WERI-Rb-1 (cell line): ENCODE results near the gene PPP2R5E.

Experiments used
- DNase-seq: peaks from one replicate; pipeline ENCODE4 v3.0.0-alpha.2; 2020
- H3K27ac ChIP-seq: fragments of 250-450 bp; sonication (Bioruptor Pico); 2 replicates; pipeline ENCODE4 v1.5.1; 2020; ENCODE audit warnings: mild to moderate bottlenecking, moderate library complexity
- H3K27me3 ChIP-seq: fragments of 250-450 bp; sonication (Bioruptor Pico); 2 replicates; pipeline ENCODE4 v1.5.1; 2021; ENCODE audit warnings: mild to moderate bottlenecking, low read depth, moderate library complexity; ENCODE audit not compliant: insufficient read depth, severe bottlenecking
- H3K36me3 ChIP-seq: fragments of 250-450 bp; sonication (Bioruptor Pico); 2 replicates; pipeline ENCODE4 v1.5.1; 2020; ENCODE audit warnings: mild to moderate bottlenecking, moderate library complexity
- H3K4me3 ChIP-seq: 2 replicates; pipeline ENCODE4 v1.5.1; 2011; ENCODE audit warnings: low read depth, mild to moderate bottlenecking, control low read depth, low read length
- H3K9me3 ChIP-seq: fragments of 250-450 bp; sonication (Bioruptor Pico); 2 replicates; pipeline ENCODE4 v1.5.1; 2021; ENCODE audit warnings: mild to moderate bottlenecking, moderate library complexity; ENCODE audit not compliant: severe bottlenecking
- TF ChIP-seq, protein P1 (sequence below): IDR thresholded peaks from 2 replicates; pipeline ENCODE4 v1.5.1; 2011; ENCODE audit warnings: low read depth, mild to moderate bottlenecking, control low read depth, inconsistent platforms, low read length

The PPP2R5E gene

DNA sequence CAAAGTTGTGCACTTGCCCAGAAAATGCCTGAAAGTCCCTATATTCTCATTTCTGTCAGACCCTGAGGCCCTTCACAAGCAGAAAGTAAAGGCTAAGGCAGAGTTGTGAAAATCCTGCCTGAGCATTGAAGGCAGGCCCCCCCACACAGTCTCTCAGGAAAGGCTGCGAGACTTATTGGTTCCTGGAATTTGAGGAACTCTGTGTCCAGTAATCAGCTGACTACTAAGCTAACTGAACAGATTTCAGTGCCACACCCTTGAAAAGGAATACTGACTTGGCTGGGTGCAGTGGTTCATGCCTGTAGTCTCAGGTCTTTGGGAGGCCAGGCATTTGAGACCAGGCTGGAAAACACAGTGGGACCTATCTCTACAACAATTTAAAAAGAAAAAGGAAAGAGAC is 21.1 kb upstream of the PPP2R5E start:
- Histone ChIP-seq H3K9me3 (no peaks in the 10 kb centered on the region), H3K4me3 (no peak overlapping the region), H3K27me3 (no peaks in the 10 kb centered on the region), H3K27ac (no peak overlapping the region), H3K36me3 (no peaks in the 10 kb centered on the region)
- TF ChIP-seq, protein P1, sequence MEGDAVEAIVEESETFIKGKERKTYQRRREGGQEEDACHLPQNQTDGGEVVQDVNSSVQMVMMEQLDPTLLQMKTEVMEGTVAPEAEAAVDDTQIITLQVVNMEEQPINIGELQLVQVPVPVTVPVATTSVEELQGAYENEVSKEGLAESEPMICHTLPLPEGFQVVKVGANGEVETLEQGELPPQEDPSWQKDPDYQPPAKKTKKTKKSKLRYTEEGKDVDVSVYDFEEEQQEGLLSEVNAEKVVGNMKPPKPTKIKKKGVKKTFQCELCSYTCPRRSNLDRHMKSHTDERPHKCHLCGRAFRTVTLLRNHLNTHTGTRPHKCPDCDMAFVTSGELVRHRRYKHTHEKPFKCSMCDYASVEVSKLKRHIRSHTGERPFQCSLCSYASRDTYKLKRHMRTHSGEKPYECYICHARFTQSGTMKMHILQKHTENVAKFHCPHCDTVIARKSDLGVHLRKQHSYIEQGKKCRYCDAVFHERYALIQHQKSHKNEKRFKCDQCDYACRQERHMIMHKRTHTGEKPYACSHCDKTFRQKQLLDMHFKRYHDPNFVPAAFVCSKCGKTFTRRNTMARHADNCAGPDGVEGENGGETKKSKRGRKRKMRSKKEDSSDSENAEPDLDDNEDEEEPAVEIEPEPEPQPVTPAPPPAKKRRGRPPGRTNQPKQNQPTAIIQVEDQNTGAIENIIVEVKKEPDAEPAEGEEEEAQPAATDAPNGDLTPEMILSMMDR, result no peak
- no peak for DNase-seq

DNA sequence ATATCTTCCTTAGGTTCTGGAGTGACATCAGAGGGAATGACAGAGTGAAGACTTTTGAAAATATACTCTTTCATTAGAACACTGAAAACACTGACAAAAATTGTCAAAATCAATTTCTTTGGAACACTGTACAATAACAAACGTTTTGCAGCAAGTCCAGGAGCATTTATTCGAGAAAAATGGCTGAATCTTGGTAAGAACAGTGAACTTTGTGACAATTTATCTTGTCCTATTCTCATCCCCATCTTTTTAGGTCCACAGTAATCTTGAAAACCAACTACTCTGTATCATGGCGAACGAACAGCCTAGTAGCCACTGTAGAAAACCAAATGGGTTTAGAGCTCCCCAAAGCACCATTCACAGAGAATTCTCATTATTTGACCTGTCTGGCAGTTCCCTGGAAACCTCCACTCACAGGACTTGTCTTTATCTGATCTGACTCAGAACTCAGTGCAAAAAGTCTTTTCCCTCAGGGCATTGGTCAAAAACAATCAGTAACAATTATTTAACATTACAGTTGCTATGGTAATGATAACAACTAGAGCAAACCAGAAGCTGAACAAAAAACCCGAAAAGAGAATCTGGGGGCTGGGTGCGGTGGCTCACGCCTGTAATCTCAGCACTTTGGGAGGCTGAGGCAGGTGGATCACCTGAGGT is 20.3 kb upstream of the PPP2R5E start:
- no peak overlapping the region for H3K4me3 ChIP-seq
- no peak for DNase-seq

DNA sequence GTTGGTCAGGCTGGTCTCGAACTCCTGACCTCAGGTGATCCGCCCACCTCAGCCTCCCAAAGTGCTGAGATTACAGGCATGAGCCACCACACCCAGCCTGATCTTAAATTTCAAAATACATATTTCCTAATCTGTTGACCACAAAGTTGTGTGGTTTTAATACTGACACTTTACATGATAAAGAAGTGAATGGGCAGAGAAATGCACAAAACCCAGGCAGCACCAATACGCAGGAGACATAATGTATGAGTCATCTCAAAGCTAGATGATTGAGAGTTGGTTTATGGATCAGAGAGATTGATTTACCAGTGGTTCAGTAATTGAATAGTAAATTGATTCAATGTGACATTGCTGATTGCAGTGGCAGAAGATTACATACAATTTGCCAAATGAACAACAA is 19.2 kb upstream of the PPP2R5E start:
- Histone ChIP-seq H3K27me3 (no peaks in the 10 kb centered on the region), H3K4me3 (no peak overlapping the region), H3K36me3 (no peaks in the 10 kb centered on the region), H3K9me3 (no peaks in the 10 kb centered on the region), H3K27ac (no peak overlapping the region)
- no peak for DNase-seq
- TF ChIP-seq, protein P1, result no peak

More for the DNA sequence above, 20.3 kb upstream of the PPP2R5E start:
- H3K36me3 ChIP-seq, result no peaks in the 10 kb centered on the region
- no peaks in the 10 kb centered on the region for H3K27me3 ChIP-seq
- H3K27ac ChIP-seq, result no peak overlapping the region
- no peaks in the 10 kb centered on the region for H3K9me3 ChIP-seq
- TF ChIP-seq, protein P1, result no peak

DNA sequence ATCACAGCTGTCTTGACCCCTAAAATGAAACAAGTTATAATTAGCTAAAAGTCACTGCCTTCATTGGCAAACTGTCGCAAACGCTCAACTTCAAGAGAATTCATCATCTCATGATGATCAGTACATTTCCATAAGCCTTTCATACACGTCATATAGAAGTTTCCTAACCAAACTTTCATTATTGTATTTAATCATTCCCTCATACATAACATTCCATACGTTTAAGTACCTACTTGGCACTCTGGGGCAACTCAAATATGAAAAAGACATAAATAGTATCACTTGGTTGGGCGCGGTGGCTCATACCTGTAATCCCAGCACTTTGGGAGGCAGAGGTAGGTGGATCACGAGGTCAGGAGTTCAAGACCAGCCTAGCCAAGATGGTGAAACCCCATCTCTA is 12.4 kb upstream of the PPP2R5E start:
- TF ChIP-seq, protein P1, result no peak
- Histone ChIP-seq H3K4me3 (no peak overlapping the region), H3K9me3 (no peaks in the 10 kb centered on the region), H3K27ac (no peak overlapping the region), H3K27me3 (no peaks in the 10 kb centered on the region), H3K36me3 (no peaks in the 10 kb centered on the region)
- no peak for DNase-seq

DNA sequence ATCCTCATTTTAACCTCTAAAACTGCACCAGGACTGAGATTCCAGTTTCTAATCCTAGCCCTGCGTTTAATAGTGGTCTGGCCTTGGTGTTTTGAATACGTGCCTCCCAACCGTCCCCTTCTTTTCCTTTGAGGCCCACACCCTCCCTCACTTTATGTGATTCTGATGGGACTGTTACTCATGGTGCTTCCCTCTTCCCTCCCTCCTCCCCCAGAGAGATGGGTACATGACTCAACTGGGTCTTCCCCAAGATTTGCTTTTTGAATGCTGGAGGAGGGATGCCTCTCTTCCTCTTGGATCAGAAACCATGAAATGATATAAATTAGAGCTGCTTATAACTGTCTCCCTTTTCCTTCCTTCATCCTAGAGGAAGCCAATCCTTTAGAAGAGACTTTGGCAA is 8.2 kb upstream of the PPP2R5E start:
- no peak for DNase-seq
- Histone ChIP-seq H3K36me3 (no peaks in the 10 kb centered on the region), H3K27me3 (no peaks in the 10 kb centered on the region), H3K27ac (no peak overlapping the region), H3K9me3 (no peaks in the 10 kb centered on the region), H3K4me3 (no peak overlapping the region)
- TF ChIP-seq, protein P1, result no peak

DNA sequence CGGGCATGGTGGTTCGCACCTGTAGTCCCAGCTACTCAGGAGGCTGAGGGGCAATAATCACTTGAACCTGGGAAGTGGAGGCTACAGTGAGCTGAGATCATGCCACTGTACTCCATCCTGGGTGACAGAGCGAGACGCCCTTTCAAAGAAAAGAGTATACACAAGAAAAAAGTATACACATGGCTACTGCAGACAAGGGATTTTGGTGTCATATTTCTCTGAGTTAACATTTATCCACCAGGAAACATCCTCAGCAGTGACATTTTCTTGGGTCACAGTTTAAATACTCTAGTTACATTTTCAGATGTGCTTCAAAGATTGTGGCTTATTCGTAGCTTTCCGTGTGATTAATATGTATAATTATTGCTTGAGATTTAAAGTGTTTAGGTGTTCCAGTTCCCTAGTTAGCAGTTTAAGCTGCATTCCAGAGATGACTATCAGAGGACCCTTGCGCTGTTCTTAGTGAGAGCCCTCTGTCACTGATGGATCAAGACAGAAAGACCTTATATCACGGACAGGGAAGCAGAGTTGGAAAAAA is 4.7 kb upstream of the PPP2R5E start:
- Histone ChIP-seq H3K27me3 (no peaks in the 10 kb centered on the region), H3K9me3 (no peaks in the 10 kb centered on the region), H3K27ac (no peak overlapping the region), H3K4me3 (no peak overlapping the region), H3K36me3 (peaks cover 2% of the 10 kb centered on the region; the same call in 1 of the 2 replicates)
- no peak for DNase-seq
- TF ChIP-seq, protein P1, result no peak
